DND-41 (cell line): Measurements from ENCODE around the gene CXXC1.

Source experiments
- EZH2 ChIP-seq: IDR thresholded peaks from 3 replicates; pipeline ENCODE4 v1.6.1; 2012; ENCODE audit warnings: borderline replicate concordance, low read depth, mild to moderate bottlenecking, moderate library complexity, low read length, inconsistent platforms; ENCODE audit not compliant: severe bottlenecking
- TF ChIP-seq, protein P1 (sequence below): IDR thresholded peaks from 2 replicates; pipeline ENCODE4 v1.5.1; 2012; ENCODE audit warnings: borderline replicate concordance, low read length, moderate library complexity, mild to moderate bottlenecking; ENCODE audit not compliant: poor library complexity, severe bottlenecking; ENCODE audit errors: extremely low read depth

- TF ChIP-seq, protein P1, sequence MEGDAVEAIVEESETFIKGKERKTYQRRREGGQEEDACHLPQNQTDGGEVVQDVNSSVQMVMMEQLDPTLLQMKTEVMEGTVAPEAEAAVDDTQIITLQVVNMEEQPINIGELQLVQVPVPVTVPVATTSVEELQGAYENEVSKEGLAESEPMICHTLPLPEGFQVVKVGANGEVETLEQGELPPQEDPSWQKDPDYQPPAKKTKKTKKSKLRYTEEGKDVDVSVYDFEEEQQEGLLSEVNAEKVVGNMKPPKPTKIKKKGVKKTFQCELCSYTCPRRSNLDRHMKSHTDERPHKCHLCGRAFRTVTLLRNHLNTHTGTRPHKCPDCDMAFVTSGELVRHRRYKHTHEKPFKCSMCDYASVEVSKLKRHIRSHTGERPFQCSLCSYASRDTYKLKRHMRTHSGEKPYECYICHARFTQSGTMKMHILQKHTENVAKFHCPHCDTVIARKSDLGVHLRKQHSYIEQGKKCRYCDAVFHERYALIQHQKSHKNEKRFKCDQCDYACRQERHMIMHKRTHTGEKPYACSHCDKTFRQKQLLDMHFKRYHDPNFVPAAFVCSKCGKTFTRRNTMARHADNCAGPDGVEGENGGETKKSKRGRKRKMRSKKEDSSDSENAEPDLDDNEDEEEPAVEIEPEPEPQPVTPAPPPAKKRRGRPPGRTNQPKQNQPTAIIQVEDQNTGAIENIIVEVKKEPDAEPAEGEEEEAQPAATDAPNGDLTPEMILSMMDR = no peak
- TF ChIP-seq EZH2 = no peak
These were observed 47.4 kb downstream of the CXXC1 start for GRCh38 chr18:50240080-50240563.
